Measurements from ENCODE around the gene WDFY4.

The WDFY4 gene

GRCh38 chr10:48935577-48935976 is 250.9 kb downstream of the WDFY4 start:
- no peak for TF ChIP-seq NFRKB (IDR thresholded peaks at IDR 0.05)
- TF ChIP-seq BHLHE40 (IDR thresholded peaks at IDR 0.05; ENCODE audit: borderline replicate concordance), result no peak
- TF ChIP-seq SUZ12 (IDR thresholded peaks at IDR 0.05), result no peak
- TF ChIP-seq TARDBP (IDR thresholded peaks at IDR 0.05), result no peak
- TF ChIP-seq FOXA1 (IDR thresholded peaks at IDR 0.05), result no peak
- no peak for TF ChIP-seq HDGF (IDR thresholded peaks at IDR 0.05; ENCODE audit: borderline replicate concordance)
- no peak for TF ChIP-seq PKNOX1 (IDR thresholded peaks at IDR 0.05)
- TF ChIP-seq ARNT (IDR thresholded peaks at IDR 0.05), result no peak
- TF ChIP-seq L3MBTL2 (conservative IDR thresholded peaks at IDR 0.05), result no peak
- no peak for TF ChIP-seq LEF1 (IDR thresholded peaks at IDR 0.05; ENCODE audit: borderline replicate concordance)
- TF ChIP-seq CTBP1 (IDR thresholded peaks at IDR 0.05; ENCODE audit: borderline replicate concordance), result no peak
- no peak for TF ChIP-seq ELF4 (IDR thresholded peaks at IDR 0.05)
- TF ChIP-seq SP1 (IDR thresholded peaks at IDR 0.05), result no peak
- no peak for TF ChIP-seq FOXK2 (IDR thresholded peaks at IDR 0.05)
- TF ChIP-seq FOXM1 (IDR thresholded peaks at IDR 0.05; ENCODE audit: borderline replicate concordance), result no peak
- TF ChIP-seq ZNF384 (IDR thresholded peaks at IDR 0.05), result no peak
- ChIA-PET POLR2A (no interaction called here), CTCF (no interaction called here)
- DNase-seq (ENCODE audit: extremely low spot score), result no peak

- TF ChIP-seq ELF4 (IDR thresholded peaks at IDR 0.05), result no peak
- TF ChIP-seq BHLHE40 (IDR thresholded peaks at IDR 0.05; ENCODE audit: borderline replicate concordance), result no peak
- no peak for TF ChIP-seq PKNOX1 (IDR thresholded peaks at IDR 0.05)
- no peak for TF ChIP-seq L3MBTL2 (conservative IDR thresholded peaks at IDR 0.05)
- no peak for TF ChIP-seq FOXK2 (IDR thresholded peaks at IDR 0.05)
- TF ChIP-seq ARNT (IDR thresholded peaks at IDR 0.05), result no peak
- no peak for TF ChIP-seq TARDBP (IDR thresholded peaks at IDR 0.05)
- TF ChIP-seq NFRKB (IDR thresholded peaks at IDR 0.05), result no peak
- TF ChIP-seq FOXA1 (IDR thresholded peaks at IDR 0.05), result no peak
- no peak for TF ChIP-seq FOXM1 (IDR thresholded peaks at IDR 0.05; ENCODE audit: borderline replicate concordance)
- POLR2A ChIA-PET, result no interaction called here
- DNase-seq (ENCODE audit: extremely low spot score), result no peak
- CTCF ChIA-PET, result no interaction called here
Measured at GRCh38 chr10:48937796-48938195, 253.1 kb downstream of the WDFY4 start.

GRCh38 chr10:48938281-48938680 is 253.6 kb downstream of the WDFY4 start:
- ChIA-PET POLR2A (no interaction called here), CTCF (no interaction called here)
- DNase-seq (ENCODE audit: extremely low spot score), result no peak
- no peak for TF ChIP-seq CTBP1 (IDR thresholded peaks at IDR 0.05; ENCODE audit: borderline replicate concordance)
- no peak for TF ChIP-seq LEF1 (IDR thresholded peaks at IDR 0.05; ENCODE audit: borderline replicate concordance)
- no peak for TF ChIP-seq FOXM1 (IDR thresholded peaks at IDR 0.05; ENCODE audit: borderline replicate concordance)
- TF ChIP-seq FOXA1 (IDR thresholded peaks at IDR 0.05), result no peak
- no peak for TF ChIP-seq ELF4 (IDR thresholded peaks at IDR 0.05)
- TF ChIP-seq L3MBTL2 (conservative IDR thresholded peaks at IDR 0.05), result no peak
- TF ChIP-seq ZNF384 (IDR thresholded peaks at IDR 0.05), result no peak
- no peak for TF ChIP-seq HDGF (IDR thresholded peaks at IDR 0.05; ENCODE audit: borderline replicate concordance)
- TF ChIP-seq PKNOX1 (IDR thresholded peaks at IDR 0.05), result no peak
- TF ChIP-seq NFRKB (IDR thresholded peaks at IDR 0.05), result no peak
- TF ChIP-seq FOXK2 (IDR thresholded peaks at IDR 0.05), result no peak

GRCh38 chr10:48938990-48939536 is 254.4 kb downstream of the WDFY4 start:
- ChIA-PET POLR2A (no interaction called here), CTCF (no interaction called here)
- TF ChIP-seq BHLHE40 (IDR thresholded peaks at IDR 0.05; ENCODE audit: borderline replicate concordance) (no peak), ZNF384 (IDR thresholded peaks at IDR 0.05) (no peak), ARNT (IDR thresholded peaks at IDR 0.05) (no peak), SUZ12 (IDR thresholded peaks at IDR 0.05) (no peak), FOXA1 (IDR thresholded peaks at IDR 0.05) (no peak), LEF1 (IDR thresholded peaks at IDR 0.05; ENCODE audit: borderline replicate concordance) (no peak)
- no peak for DNase-seq (ENCODE audit: extremely low spot score)

GRCh38 chr10:48939790-48940325 is 255.2 kb downstream of the WDFY4 start, which contains the start of gene LRRC18:
Gene LRRC18 (minus strand): TSS chr10:48939840. CDS start chr10:48914155, 25,685 bp downstream.
- DNase-seq (ENCODE audit: extremely low spot score), result no peak
- POLR2A ChIA-PET, result no interaction called here
- CTCF ChIA-PET, result no interaction called here
- no peak for TF ChIP-seq BHLHE40 (IDR thresholded peaks at IDR 0.05; ENCODE audit: borderline replicate concordance)
- no peak for TF ChIP-seq PKNOX1 (IDR thresholded peaks at IDR 0.05)
- TF ChIP-seq HDGF (IDR thresholded peaks at IDR 0.05; ENCODE audit: borderline replicate concordance), result no peak
- TF ChIP-seq ELF4 (IDR thresholded peaks at IDR 0.05), result no peak
- TF ChIP-seq ZNF384 (IDR thresholded peaks at IDR 0.05), result no peak
- no peak for TF ChIP-seq TARDBP (IDR thresholded peaks at IDR 0.05)
- no peak for TF ChIP-seq ARNT (IDR thresholded peaks at IDR 0.05)
- no peak for TF ChIP-seq CTBP1 (IDR thresholded peaks at IDR 0.05; ENCODE audit: borderline replicate concordance)
- TF ChIP-seq LEF1 (IDR thresholded peaks at IDR 0.05; ENCODE audit: borderline replicate concordance), result no peak
- TF ChIP-seq SP1 (IDR thresholded peaks at IDR 0.05), result no peak
- TF ChIP-seq FOXK2 (IDR thresholded peaks at IDR 0.05), result no peak

GRCh38 chr10:48940372-48940771 is 255.7 kb downstream of the WDFY4 start:
- TF ChIP-seq TARDBP (IDR thresholded peaks at IDR 0.05) (no peak), ZNF384 (IDR thresholded peaks at IDR 0.05) (no peak), BHLHE40 (IDR thresholded peaks at IDR 0.05; ENCODE audit: borderline replicate concordance) (no peak), LEF1 (IDR thresholded peaks at IDR 0.05; ENCODE audit: borderline replicate concordance) (no peak), L3MBTL2 (conservative IDR thresholded peaks at IDR 0.05) (no peak), SUZ12 (IDR thresholded peaks at IDR 0.05) (no peak), NFRKB (IDR thresholded peaks at IDR 0.05) (no peak), FOXA1 (IDR thresholded peaks at IDR 0.05) (no peak), CTBP1 (IDR thresholded peaks at IDR 0.05; ENCODE audit: borderline replicate concordance) (no peak), ARNT (IDR thresholded peaks at IDR 0.05) (no peak), FOXM1 (IDR thresholded peaks at IDR 0.05; ENCODE audit: borderline replicate concordance) (no peak), ELF4 (IDR thresholded peaks at IDR 0.05) (no peak), HDGF (IDR thresholded peaks at IDR 0.05; ENCODE audit: borderline replicate concordance) (no peak), FOXK2 (IDR thresholded peaks at IDR 0.05) (no peak), PKNOX1 (IDR thresholded peaks at IDR 0.05) (no peak), SP1 (IDR thresholded peaks at IDR 0.05) (no peak)
- CTCF ChIA-PET, result no interaction called here
- POLR2A ChIA-PET, result no interaction called here
- DNase-seq (ENCODE audit: extremely low spot score), result no peak

Data from HEK293T (cell line).